Amniotic epithelial cell (primary cell): ENCODE data around the gene PHETA1.
A peak's percentile ranks its signal among the peaks of the same experiment; 100 is the strongest.
"Not testable (repeated sequence)": the region's sequence is repeated elsewhere in the genome, so short reads cannot be mapped to it uniquely, and the experiment has no call there.

Source experiments
- DNase-seq: peaks from one replicate; pipeline ENCODE4 v3.0.0-alpha.2; 2010; ENCODE audit warnings: low read depth

The PHETA1 gene

GRCh38 chr12:111349748-111350520 lies 19.0 kb downstream of the PHETA1 start:
- DNase-seq, result no peak

GRCh38 chr12:111349101-111349747 lies 19.7 kb downstream of the PHETA1 start:
- no peak for DNase-seq

DNA sequence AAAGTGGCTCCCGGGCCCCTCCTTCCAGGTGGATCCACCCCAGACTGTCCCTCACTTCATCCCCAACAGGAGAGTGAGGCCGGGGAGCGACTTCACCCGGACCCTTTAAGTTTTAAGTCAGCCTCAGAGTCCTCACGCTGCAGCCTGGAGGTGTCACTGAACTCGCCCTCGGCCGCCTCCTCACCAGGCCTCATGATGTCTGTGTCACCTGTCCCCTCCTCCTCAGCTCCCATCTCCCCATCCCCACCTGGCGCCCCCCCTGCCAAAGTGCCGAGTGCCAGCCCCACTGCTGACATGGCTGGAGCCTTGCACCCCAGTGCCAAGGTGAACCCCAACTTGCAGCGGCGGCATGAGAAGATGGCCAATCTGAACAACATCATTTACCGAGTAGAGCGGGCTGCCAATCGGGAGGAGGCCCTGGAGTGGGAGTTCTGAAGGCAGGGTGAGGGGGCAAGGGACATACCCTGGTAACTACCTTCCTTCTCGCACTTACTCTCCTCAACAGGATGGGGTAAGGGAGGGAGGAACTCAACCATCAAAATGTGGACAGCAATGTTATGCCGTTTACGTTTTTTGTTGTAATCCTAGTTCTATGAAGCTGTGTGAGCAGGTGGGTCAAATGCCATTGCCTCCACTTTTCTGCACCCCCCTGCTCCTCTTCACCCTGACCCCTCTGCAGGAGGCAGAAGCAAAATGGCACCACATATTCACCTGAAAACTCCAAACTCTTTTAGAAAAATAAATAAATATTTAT lies 20.8 kb downstream of the PHETA1 start:
- no peak for DNase-seq

DNA sequence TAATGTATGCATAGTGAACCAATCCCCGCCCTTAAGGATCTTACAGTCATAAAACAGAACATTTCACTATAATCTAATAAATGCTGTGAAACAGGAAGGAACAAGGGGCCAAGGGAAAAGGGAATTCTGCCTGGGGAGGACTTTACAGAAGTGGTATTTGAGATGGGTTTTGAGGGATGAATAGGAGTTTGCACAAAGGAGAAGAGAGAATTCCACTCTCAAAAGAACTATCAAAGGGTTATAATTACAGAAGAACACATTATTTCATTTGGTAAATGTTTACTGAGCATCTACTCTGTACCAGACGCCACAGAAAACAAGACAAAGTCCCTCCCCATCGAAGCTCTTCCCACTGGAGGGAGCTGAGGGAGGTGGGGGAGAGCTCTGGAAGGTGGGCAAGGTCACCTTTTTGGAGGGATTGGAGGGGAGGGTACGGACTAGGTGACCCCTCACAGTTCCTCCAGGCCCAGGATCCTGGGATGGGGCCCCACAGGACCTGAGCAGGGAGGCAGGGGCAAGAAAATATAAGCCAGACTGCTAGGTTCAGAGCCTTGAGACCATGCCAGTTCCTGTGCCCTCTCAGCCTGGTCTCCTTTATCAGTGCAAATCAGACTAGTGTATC lies 24.5 kb downstream of the PHETA1 start:
- no peak for DNase-seq

DNA sequence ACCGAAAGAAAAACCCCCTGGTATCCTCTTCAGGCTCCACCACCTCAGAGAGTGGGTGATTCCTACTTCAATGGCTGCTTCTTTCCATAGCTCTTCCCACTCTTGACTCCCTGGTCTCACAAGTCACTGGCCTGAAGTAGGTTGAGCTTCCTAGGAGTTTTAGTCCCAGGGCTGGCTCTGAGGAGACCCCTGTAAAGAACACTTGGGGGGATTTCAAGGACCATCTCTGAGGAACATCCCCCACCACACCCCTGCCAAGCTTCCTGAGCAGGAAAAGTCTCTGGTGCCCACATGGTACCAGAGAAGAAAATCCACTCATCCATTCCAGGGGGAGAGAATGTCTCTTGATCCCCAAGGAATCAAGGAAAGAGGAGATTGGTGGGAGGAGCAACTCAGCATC lies 25.7 kb downstream of the PHETA1 start:
- DNase-seq, result no peak

- DNase-seq, result no peak
Observed at GRCh38 chr12:111342376-111342775, 26.5 kb downstream of the PHETA1 start.

- no peak for DNase-seq
Observed at GRCh38 chr12:111341426-111342065, 27.3 kb downstream of the PHETA1 start.

DNA sequence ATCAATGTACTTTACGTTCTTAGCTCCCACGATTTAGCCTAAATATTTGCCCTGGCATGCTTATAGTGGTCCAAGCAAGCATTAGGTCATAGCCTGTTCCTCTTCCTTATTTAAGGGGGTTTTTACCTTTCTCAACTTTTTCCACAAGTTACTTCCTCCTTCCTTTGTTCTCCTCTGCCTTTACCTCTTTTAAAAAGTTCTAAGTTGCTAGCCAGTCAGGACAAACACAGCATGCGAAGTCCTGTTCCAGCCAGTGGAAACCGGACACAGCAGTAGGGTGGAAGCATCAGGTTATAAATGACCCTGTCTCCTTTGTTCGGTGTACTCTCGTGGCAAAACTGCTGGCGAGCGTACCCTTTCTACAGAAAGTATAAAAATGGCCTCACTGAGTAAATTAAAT lies 28.2 kb downstream of the PHETA1 start:
- DNase-seq, result not testable (repeated sequence)

GRCh38 chr12:111340231-111340630 lies 28.7 kb downstream of the PHETA1 start:
- DNase-seq, result no peak

DNA sequence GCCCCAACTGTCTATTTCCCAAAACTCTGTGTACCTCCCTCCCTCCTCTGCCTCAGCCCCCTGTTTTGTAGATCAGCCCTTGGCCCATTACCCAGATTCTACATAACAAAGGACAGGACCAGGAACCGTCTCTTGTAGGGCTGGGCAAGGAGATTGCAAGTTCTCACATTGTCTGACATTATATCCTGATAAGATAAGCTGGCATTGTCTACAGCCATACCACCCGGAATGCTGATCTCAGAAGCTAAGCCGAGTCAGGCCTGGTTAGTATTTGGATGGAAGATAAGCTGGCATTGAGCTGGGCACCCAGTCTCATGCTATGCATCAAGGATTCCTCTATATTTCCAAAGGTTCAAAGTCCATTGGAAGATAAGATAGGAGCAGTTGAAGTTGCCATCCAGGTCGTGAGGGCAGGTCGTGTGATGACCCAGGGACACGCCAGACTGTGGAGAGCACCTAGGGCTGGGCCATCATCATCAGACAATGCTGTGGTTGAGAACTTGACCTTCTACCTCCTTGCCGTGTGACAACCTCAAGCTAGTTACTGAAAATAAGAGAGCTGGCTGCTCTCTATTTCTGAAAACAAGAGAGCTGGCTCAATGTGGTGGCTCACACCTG lies 29.5 kb downstream of the PHETA1 start:
- DNase-seq, result no peak

- DNase-seq, result no peak
Observed at GRCh38 chr12:111338096-111338495, 30.8 kb downstream of the PHETA1 start.

- no peak for DNase-seq
Observed at GRCh38 chr12:111337371-111337770, 31.5 kb downstream of the PHETA1 start.

- not testable (repeated sequence) for DNase-seq
Observed at GRCh38 chr12:111336411-111336810, 32.5 kb downstream of the PHETA1 start.

- DNase-seq, result no peak
Observed at GRCh38 chr12:111335811-111336210, 33.1 kb downstream of the PHETA1 start.

GRCh38 chr12:111335301-111335700 lies 33.6 kb downstream of the PHETA1 start:
- DNase-seq, result not testable (repeated sequence)

GRCh38 chr12:111334393-111334915 lies 34.4 kb downstream of the PHETA1 start:
- DNase-seq, result no peak

DNA sequence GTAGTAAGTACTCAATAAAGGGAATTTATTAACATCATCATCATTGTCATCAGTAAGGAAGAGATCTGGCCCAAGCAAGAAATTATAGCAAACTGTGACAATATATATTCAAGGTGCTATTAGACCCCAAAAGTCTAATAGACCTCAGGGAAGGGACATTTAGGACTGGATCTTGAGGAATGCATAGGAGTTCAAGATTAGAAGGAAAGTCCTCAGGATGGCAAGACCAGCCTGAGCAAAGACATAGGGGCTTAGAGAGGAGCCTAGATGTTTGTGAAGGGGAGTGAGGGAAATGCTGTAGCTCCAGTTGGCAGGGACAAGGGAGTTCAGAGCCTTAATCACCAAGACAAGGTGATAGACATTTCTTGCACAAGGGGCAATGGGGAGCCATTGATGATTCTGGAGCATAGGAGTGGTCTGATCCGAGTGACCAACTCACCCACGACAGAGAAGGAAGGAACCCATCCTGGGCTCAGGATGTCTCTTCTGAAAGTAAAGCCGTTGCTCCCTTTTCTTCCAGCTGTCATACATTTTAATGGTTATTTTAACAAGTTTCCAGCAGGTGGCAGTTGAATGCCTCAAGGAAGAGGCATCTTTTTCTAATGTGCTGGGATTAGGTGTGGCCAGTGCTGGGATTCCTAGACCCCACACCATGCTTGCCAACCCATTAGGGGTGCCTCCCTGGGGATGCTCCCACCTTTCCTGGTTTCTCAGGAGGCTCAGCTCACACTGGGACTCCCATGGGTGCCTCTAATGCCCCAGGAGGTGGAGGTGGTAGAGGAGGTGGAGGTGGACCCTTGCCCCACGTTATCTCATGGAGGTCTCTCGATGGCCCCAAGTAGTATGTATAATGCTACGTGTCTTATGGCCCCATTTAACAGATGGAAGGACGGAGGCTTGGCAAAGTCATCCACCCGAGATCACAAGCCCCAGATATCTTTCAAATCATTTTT lies 37.8 kb downstream of the PHETA1 start:
- peak; percentile 57 for DNase-seq

GRCh38 chr12:111328138-111328537 lies 40.8 kb downstream of the PHETA1 start:
- DNase-seq, result no peak

DNA sequence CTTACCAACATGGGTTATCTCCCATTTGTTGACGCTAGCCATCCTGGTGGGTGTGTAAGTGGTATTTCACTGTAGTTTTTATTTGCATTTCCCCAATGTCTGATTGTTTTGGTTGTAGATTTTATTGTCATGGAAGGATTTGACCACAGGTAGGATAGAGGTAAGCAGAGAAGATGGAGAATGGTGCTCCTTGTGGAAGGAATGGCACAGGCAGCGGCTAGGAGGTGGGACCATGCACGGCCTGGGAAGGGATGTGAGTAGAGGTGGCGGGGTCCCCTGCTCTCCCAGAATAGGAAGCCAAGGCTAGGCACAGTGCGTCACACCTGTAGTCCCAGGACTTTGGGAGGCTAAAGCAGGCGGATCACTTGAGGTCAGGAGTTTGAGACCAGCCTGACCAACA lies 41.4 kb downstream of the PHETA1 start:
- no peak for DNase-seq
